ENCODE results near the gene CHMP4A.

- TF ChIP-seq NFATC3 (CRISPR knock-in tag; IDR thresholded peaks at IDR 0.05) (no peak), ZNF776 (CRISPR knock-in tag; IDR thresholded peaks at IDR 0.05) (no peak), EP300 (IDR thresholded peaks at IDR 0.05; ENCODE audit: low read depth in 2 of 2, low read length in 2 of 2) (peak in 1 of 2 experiments; percentile 46; a peak in 1 of 4 replicates), EP300 (CRISPR knock-in tag; IDR thresholded peaks at IDR 0.05; ENCODE audit: borderline replicate concordance) (no peak), MAX (IDR thresholded peaks at IDR 0.05) (peak; percentile 31; the same call in 1 of the 2 replicates), POLR2AphosphoS5 (IDR thresholded peaks at IDR 0.05; ENCODE audit: low read depth, low read length) (no peak), CTCF (CRISPR knock-in tag; IDR thresholded peaks at IDR 0.05) (no peak; the same call in 1 of the 2 replicates), FOXP1 (IDR thresholded peaks at IDR 0.05) (no peak), FOXP1 (CRISPR knock-in tag; IDR thresholded peaks at IDR 0.05) (peak; percentile 80)
Measured at GRCh38 chr14:24255931-24256711, 42.8 kb upstream of the CHMP4A start.

Measured in HepG2 (cell line).